T47D (cell line): ENCODE data around the gene CELF1.
"Not testable (repeated sequence)": the region's sequence is repeated elsewhere in the genome, so short reads cannot be mapped to it uniquely, and the experiment has no call there.

Source experiments
- DNase-seq, 2 experiments: peaks; one replicate each; pipeline versions ENCODE4 v3.0.0 to v3.0.0-alpha.2; 2011 to 2012; ENCODE audit warnings: low read depth in 1 of 2, low spot score in 1 of 2
- JUND ChIP-seq: IDR thresholded peaks from 2 replicates; pipeline ENCODE4 v1.6.1; 2012; ENCODE audit warnings: low read depth
- in situ Hi-C: cut with HindIII; loops from 2 replicates; pipeline ENCODE4 v1.10.0; 2016; ENCODE audit warnings: low sequenced_read_pairs, low pct_unique_long_range_greater_than_20kb

The CELF1 gene

DNA sequence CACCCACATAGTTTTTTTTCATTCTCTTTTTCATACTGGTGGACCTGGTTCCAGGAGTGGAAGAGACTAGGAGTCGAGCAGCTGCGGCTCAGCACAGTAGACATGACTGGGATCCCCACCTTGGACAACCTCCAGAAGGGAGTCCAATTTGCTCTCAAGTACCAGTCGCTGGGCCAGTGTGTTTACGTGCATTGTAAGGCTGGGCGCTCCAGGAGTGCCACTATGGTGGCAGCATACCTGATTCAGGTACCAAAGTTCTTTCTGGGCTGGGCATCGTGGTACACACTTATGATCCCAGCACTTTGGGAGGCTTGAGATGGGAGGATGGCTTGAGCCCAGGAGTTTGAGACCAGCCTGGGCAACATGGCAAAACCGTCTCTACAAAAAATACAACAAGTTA is 16.7 kb upstream of the CELF1 start:
- no peak for TF ChIP-seq JUND
- no peak for DNase-seq
- in situ Hi-C loops, result no loop called here

DNA sequence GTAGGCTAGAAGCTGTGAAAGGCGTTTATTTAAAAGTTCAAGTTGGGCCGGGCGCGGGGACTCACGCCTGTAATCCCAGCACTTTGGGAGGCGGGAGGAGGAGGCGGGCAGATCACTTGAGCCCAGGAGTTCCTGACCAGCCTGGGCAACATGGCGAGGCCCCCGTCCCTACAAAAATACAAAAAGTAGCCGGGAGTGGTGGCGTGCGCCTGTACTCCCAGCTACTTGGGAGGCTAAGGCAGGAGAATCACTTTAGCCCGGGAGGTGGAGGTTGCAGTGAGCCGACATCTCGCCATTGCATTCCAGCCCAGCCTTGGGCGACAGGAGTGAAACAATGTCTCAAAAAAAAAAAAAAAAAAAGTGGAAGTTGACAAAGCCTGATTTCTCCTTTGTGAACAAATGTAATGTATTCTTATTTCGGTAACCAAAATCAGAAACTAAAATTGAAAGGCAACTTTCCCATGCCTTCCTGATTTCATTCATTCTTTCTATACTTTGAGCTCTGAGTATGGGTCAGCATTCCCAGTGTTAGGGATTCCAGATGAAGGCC is 13.3 kb upstream of the CELF1 start:
- in situ Hi-C loops, result no loop called here
- DNase-seq, result peak in 1 of 2 experiments; percentile 56
- TF ChIP-seq JUND, result no peak

DNA sequence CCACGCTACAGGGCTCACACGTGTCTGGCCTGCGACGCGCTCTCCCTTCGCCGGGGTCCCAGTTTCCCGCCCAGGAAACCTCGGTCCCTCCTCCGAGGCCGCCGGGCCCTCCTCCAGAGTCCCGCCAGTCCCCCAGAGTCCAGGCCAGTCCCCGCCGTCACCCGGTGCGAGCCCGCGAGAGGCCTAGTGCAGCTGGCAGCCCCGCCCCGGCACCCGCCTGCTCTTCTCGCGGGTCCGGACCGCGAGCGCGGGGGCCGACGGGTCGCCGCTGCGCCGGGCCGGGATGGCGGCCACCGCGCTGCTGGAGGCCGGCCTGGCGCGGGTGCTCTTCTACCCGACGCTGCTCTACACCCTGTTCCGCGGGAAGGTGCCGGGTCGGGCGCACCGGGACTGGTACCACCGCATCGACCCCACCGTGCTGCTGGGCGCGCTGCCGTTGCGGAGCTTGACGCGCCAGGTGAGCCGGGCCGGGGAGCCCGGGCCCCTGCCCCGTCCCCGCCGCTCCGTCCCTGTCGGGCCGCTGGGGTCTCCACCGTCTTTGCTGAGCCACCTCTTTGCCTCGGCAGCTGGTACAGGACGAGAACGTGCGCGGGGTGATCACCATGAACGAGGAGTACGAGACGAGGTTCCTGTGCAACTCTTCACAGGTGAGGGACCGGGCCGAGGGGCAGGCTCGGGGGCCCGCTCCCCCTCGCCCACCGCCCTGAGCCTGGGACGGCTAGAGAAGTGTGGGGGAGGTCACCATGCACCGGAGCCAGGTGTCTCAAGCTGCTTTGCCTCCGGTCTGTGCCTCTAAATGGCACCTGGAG is 12.6 kb upstream of the CELF1 start, which contains the start of gene PTPMT1:
TSS of gene PTPMT1 (plus strand) at position 260 of the 809 bp plus-strand sequence. CDS start at position 284, 24 bp downstream.
- peak in 1 of 2 experiments; percentile 89 for DNase-seq
- no peak for TF ChIP-seq JUND
- in situ Hi-C loops, result no loop called here

DNA sequence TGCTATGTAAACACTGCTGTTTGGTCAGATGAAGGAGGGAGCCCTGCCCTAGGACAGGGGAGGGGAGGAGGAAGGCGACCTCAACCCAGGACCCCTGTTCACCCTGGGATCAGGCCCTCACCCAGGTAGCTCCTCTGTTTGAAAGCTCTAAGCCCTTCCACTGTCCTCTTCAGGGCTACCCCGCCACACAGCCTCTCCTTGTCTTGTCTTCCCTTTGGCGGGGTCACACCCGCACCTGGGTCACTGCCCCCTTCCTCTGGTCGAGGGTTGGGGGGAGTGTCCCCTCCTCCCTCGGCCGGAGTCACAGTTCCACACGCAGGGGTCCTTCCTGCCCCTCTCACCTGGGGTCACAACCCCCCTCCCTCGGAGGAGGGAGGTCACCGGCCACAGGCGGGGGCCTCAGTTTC is 12.0 kb upstream of the CELF1 start:
- TF ChIP-seq JUND, result no peak
- no peak for DNase-seq
- in situ Hi-C loops, result no loop called here

DNA sequence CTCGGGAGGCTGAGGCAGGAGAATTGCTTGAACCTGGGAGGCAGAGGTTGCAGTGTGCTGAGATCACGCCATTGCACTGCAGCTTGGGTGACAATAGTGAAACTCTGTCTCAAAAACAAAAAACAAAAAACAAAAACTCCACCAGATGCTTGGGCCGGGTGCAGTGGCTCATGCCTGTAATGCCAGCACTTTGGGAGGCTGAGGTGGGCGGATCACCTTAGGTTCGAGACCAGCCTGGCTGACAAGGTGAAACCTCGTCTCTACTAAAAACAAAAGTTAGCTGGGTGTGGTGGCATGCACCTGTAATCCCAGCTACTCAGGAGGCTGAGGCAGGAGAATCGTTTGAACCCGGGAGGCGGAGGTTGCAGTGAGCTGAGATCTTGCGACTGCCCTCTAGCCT is 11.4 kb upstream of the CELF1 start:
- DNase-seq, in situ Hi-C loops: not testable (repeated sequence)

DNA sequence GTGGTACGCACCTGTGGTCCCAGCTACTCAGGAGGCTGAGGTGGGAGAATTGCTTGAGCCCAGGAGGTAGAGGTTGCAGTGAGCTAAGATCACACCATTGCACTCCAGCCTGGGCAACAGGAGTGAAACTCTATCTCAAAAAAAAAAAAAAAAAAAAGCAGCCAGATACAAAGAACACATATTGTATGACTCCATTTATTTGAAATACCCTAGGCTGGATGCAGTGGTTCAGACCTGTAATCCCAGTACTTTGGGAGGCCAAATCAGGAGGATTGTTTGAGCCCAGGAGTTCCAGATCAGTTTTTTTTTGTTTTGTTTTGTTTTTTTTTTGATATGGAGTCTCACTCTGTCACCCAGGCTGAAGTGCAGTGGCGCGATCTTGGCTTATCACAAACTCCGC is 9.5 kb upstream of the CELF1 start:
- DNase-seq, in situ Hi-C loops: not testable (repeated sequence)

DNA sequence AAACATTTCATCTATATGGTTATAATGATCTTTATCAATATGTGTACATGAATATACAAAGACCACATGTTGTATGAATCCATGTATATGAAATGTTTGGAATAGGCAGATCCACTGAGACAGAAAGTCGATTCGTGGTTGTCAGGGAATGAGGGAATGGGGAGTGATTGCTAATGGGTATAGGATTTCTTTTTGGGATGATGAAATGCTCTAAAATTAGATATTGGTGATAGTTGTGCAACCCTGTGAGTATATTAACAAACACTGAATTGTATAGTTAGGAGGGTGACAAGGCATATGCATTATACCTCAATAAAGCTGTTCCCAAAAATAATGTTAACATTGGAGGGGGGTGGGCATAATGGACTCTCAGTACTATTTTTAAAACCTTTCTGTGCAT is 7.5 kb upstream of the CELF1 start:
- no peak for TF ChIP-seq JUND
- in situ Hi-C loops, result no loop called here
- no peak for DNase-seq

DNA sequence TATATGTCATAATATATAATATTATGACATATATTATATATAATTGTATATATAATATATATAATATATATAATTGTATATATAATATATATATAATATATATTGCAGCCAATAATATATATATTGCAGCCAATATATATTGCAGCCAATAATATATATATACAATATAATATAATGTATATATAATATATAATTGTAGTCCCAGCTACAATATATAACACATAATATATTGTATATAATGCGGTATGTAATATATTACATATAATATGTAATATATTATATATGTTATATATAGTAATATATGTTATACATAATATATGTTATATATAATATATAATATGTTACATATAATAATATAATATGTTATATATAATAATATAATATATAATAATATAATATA is 5.8 kb upstream of the CELF1 start:
- in situ Hi-C loops, result no loop called here
- no peak for TF ChIP-seq JUND
- DNase-seq, result no peak

DNA sequence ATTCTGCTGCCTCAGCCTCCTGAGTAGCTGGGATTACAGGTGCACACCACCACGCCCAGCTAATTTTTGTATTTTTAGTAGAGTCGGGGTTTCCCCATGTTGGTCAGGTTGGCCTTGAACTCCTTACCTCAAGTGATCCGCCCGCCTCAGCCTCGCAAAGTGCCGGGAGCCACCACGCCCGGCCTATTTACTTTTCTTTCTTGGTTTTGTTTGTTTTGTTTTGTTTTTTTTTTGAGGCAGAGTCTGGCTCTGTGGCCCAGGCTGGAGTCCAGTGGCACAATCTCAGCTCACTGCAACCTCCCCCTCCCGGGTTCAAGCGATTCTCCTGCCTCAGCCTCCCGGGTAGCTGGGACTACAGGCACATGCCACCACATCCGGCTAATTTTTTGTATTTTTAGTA is 4.1 kb upstream of the CELF1 start:
- in situ Hi-C loops, result not testable (repeated sequence)
- peak in 1 of 2 experiments; percentile 64 for DNase-seq

DNA sequence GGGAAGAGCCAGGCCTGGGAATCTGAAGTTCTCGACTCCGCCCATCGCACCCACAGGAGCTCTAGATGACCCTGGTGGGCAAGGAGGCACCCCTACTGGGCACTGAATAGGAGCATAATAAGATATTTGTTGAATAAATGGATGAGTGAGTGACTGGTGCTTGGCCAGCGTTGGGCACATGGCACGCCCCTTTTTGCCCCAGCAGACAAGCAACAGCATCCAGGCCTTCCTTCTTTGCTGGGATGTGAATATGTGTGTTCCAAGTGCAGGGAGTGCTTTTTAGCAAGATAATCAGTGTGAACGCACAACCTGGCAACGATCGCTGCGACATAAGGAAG is 443 bp upstream of the CELF1 start:
- in situ Hi-C loops, result no loop called here
- no peak for TF ChIP-seq JUND
- no peak for DNase-seq

DNA sequence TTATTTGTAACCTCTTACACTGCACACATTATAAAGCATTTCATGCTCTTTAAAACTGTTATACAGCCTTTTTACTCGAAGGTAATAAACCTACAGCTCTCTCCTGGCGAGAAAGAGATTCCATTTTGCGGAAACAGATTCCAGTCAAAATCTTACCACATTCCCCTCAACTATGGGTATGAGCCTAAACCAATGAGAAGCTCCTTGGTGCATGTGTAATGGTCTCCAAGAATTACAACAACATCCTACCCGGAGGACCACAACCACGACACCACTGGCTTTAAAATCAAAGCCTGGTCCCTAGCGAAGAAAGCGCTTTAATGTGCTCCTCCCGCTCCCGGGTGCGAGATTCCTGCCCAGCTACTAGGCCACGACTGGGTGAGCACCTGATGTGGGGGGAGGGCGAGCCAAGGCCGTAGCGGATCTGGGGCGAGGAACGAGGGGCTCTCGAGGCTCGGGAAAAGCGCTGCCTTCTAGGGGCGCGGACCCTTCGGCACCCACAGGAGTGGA is 821 bp downstream of the CELF1 start:
- peak in 1 of 2 experiments; percentile 59 for DNase-seq
- in situ Hi-C loops, result no loop called here
- no peak for TF ChIP-seq JUND

DNA sequence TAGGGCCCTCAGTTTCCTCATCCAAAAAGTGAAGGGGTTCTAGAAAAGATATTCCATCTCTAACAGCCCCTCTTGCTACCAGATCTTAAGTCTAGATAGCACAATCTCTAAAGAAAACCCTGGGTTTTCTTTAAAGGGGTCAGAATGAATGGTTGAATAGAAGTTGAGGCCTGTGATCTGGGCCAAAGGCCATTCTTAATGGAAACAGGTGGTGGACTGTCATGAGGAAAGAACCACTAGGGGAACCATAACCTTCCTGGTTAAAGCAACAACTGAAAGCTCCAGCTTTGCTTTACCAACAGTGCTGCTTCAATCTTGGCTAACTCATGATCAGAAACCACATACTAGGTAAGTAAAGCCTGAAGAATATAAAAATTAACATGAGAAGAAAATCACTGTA is 1.8 kb downstream of the CELF1 start:
- TF ChIP-seq JUND, result no peak
- in situ Hi-C loops, result no loop called here
- DNase-seq, result peak in 1 of 2 experiments; percentile 68

DNA sequence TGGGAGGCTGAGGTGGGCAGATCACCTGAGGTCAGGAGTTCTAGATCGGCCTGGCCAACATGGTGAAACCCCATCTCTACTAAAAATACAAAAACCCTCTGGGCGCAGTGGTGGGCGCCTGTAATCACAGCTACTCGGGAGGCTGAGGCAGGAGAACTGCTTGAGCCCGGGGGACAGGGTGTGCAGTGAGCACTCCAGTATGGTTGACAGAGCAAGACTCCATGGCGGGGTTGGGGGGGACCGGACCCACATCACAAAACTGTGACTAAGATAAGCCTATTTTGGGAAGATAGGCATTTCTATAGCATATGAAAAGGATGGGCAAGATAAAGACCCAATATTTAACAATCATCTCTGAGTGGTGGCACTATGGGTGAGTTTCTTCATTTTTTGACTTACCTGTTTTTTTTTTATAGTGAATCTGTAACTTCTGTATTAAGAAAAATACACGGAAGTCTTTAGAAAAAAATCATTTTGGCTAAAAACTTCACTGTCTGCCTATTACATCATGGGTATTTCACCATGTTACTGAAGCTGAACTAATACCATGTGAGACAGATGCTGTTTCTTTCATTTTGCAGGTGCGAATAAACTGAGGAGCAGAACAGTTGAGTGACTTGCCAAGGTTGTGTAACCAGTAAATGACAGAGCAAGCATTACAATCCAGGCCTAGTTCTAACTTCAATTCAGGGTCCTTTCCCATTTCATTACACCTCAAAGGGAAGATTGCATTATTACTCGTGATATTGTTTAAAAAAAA is 2.5 kb downstream of the CELF1 start:
- in situ Hi-C loops, result no loop called here
- DNase-seq, result no peak
- TF ChIP-seq JUND, result no peak

DNA sequence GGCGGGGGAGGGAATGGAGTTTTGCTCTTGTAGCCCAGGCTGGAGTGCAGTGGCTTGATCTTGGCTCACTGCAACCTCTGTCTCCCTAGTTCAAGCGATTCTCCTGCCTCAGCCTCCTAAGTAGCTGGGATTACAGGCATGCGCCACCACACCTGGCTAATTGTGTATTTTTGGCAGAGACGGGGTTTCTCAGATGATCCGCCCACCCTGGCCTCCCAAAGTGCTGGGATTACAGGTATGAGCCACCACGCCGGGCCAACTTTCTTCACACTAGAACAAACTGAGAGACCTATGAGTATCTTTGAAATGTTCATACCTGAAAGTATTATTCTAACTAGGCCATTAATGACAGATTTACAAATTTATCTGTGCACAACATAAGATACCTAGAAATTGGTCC is 6.7 kb downstream of the CELF1 start:
- DNase-seq, in situ Hi-C loops: not testable (repeated sequence)
